Fibroblast of the aortic adventitia (primary cell): ENCODE measurements around the gene PTOV1. TPM values are rescaled to one million over a fixed set of nuclear protein-coding genes. Genes with fewer than 3 reads are reported as not detected.

Experiments used
- DNase-seq: peaks from one replicate; pipeline ENCODE4 v3.0.0-alpha.2; 2010; ENCODE audit warnings: low read depth
- H3K4me3 ChIP-seq: 2 replicates; pipeline ENCODE4 v1.5.1; 2011; ENCODE audit warnings: low read depth, mild to moderate bottlenecking, control low read depth, low read length, moderate library complexity
- CTCF ChIP-seq: IDR thresholded peaks from 2 replicates; pipeline ENCODE4 v1.5.1; 2011; ENCODE audit warnings: mild to moderate bottlenecking, low read length, control low read depth, inconsistent platforms; ENCODE audit not compliant: insufficient read depth
- total RNA-seq: library from RNA; depleted of rRNA; stranded (reverse); fragments of >200 nt; gene quantifications from 2 replicates; pipeline ENCODE4 v1.2.3, GENCODE V29; 2012; ENCODE audit warnings: low replicate concordance

PTOV1 gene
- total RNA-seq, 1 donor = 46.2 TPM

- no peak overlapping the region for H3K4me3 ChIP-seq
- no peak for TF ChIP-seq CTCF
- no peak for DNase-seq
These were observed 9.6 kb downstream of the PTOV1 start for GRCh38 chr19:49860336-49861102.

- DNase-seq = no peak
- H3K4me3 ChIP-seq = no peak overlapping the region
- no peak for TF ChIP-seq CTCF
These were observed 10.1 kb downstream of the PTOV1 start for GRCh38 chr19:49861107-49861506.

DNA sequence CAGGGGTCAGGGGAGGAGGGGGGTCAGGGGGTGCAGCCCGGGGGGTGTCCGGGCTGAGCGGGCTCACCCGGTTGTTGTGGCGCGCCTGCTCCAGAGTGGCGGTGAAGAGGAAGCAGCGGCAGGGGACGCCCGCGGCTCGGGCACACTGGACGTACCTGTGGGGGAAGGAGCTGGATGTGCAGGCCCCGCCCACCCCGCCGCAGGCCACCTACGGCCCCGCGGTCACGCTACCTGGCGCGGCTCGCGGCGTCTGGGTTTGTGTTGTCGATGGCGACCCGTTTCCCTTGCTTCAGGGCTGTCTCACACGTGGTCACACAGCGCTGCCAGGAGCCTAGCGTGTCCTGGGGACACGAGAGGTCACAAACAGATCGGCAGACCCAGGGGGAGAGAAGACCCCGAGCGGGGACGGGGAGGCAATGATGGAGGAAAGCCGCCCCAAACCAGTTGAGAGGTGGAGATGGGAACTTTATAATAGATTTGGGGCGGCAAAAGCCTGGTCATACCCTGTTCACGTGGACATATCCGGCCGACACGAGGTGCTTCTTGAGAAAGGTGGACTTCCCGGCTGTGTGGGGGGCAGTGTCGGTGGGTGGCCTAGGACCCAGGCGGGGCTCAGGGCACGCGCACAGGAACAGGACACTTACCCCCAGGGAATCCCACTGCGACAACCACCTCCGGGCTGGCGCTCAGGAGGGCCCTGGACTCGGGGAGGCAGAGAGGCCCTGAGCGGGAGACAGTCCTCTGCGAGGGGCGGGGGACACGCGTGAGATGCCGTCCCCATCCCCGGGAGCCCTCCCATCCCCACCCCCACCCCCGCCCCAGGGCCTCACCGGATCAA, 10.8 kb downstream of the PTOV1 start:
- H3K4me3 ChIP-seq = no peak overlapping the region
- TF ChIP-seq CTCF = no peak
- DNase-seq = no peak

GRCh38 chr19:49862391-49863253, 11.7 kb downstream of the PTOV1 start:
- TF ChIP-seq CTCF = peak; percentile 16
- no peak for DNase-seq
- H3K4me3 ChIP-seq = no peak overlapping the region

GRCh38 chr19:49863254-49863934, 12.4 kb downstream of the PTOV1 start:
- no peak for DNase-seq
- TF ChIP-seq CTCF = no peak
- no peak overlapping the region for H3K4me3 ChIP-seq

- DNase-seq = no peak
- H3K4me3 ChIP-seq = no peak overlapping the region
- no peak for TF ChIP-seq CTCF
These were observed 13.0 kb downstream of the PTOV1 start for GRCh38 chr19:49863935-49864320.
